HL-60 (cell line): ENCODE measurements around the gene TSC22D1.

Experiments
- SPI1 ChIP-seq: IDR thresholded peaks from 2 replicates; pipeline ENCODE4 v1.6.1; 2012; ENCODE audit warnings: low read depth, mild to moderate bottlenecking, borderline replicate concordance
- TF ChIP-seq, protein P1 (sequence below): IDR thresholded peaks from one replicate; pipeline ENCODE4 v1.5.1; 2011; ENCODE audit warnings: low read length, control low read depth, inconsistent platforms; ENCODE audit not compliant: insufficient read depth

DNA sequence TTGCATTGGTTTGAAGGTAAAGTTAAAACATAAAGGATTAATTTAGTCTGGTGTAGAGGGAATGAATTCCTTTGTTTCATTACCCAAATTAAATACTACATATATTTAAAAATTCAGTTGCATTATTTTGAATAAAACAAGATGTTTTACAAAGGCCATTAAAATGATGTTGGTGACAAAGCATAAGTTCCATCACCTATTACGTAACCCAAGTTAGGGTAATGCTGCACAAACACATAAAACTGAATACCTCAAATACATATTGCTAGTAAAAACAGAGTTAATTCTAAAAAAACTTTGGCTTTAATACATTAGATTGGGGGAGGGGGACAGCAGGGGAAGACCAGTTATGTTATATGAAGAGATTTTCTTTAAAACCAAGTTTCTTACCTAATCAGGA, 122.2 kb downstream of the TSC22D1 start:
- TF ChIP-seq, protein P1, sequence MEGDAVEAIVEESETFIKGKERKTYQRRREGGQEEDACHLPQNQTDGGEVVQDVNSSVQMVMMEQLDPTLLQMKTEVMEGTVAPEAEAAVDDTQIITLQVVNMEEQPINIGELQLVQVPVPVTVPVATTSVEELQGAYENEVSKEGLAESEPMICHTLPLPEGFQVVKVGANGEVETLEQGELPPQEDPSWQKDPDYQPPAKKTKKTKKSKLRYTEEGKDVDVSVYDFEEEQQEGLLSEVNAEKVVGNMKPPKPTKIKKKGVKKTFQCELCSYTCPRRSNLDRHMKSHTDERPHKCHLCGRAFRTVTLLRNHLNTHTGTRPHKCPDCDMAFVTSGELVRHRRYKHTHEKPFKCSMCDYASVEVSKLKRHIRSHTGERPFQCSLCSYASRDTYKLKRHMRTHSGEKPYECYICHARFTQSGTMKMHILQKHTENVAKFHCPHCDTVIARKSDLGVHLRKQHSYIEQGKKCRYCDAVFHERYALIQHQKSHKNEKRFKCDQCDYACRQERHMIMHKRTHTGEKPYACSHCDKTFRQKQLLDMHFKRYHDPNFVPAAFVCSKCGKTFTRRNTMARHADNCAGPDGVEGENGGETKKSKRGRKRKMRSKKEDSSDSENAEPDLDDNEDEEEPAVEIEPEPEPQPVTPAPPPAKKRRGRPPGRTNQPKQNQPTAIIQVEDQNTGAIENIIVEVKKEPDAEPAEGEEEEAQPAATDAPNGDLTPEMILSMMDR: no peak
- no peak for TF ChIP-seq SPI1
